HepG2 (cell line): ENCODE data around the gene C2orf80. TPM values are rescaled to one million over a fixed set of nuclear protein-coding genes. Genes with fewer than 3 reads are reported as not detected.

Experiments used
- ARNTL ChIP-seq: sonication (generic); formaldehyde crosslinking; IDR thresholded peaks from 2 replicates; pipeline ENCODE4 v1.4.0; 2020; ENCODE audit warnings: mild to moderate bottlenecking, missing genetic modification reagents
- CENPX ChIP-seq: sonication (generic); formaldehyde crosslinking; IDR thresholded peaks from 2 replicates; pipeline ENCODE4 v1.9.0; 2021; ENCODE audit warnings: mild to moderate bottlenecking, missing genetic modification reagents, moderate library complexity
- DNMT3B ChIP-seq: conservative IDR thresholded peaks from 2 replicates; pipeline ENCODE4 v1.6.1; 2016; ENCODE audit warnings: missing biosample characterization, control low read depth
- GABPA ChIP-seq, 2 experiments: IDR thresholded peaks; 2 replicates each; pipeline ENCODE4 v1.6.1; 2011 to 2016; ENCODE audit warnings: low read depth in 2 of 2, low read length in 1 of 2, missing biosample characterization in 1 of 2, missing genetic modification characterization in 1 of 2
- GTF3A ChIP-seq: sonication (generic); formaldehyde crosslinking; conservative IDR thresholded peaks from 2 replicates; pipeline ENCODE4 v1.4.0; 2020; ENCODE audit warnings: mild to moderate bottlenecking, missing genetic modification reagents
- HINFP ChIP-seq: sonication (generic); formaldehyde crosslinking; IDR thresholded peaks from 2 replicates; pipeline ENCODE4 v1.4.0; 2020; ENCODE audit warnings: low read depth, mild to moderate bottlenecking, missing genetic modification reagents
- HNRNPUL1 ChIP-seq: fragments of 200-400 bp; formaldehyde crosslinking; IDR thresholded peaks from 2 replicates; pipeline ENCODE4 v1.6.1; 2017; ENCODE audit warnings: low read depth, mild to moderate bottlenecking, low read length, moderate library complexity
- KDM6A ChIP-seq: IDR thresholded peaks from 2 replicates; pipeline ENCODE4 v1.6.1; 2016; ENCODE audit warnings: low read depth
- MED13 ChIP-seq: sonication (generic); formaldehyde crosslinking; IDR thresholded peaks from 2 replicates; pipeline ENCODE4 v1.5.0; 2020; ENCODE audit warnings: missing genetic modification reagents
- MZF1 ChIP-seq: sonication (generic); formaldehyde crosslinking; IDR thresholded peaks from 2 replicates; pipeline ENCODE4 v1.8.1; 2023; ENCODE audit warnings: mild to moderate bottlenecking, missing genetic modification reagents, borderline replicate concordance
- PAX8 ChIP-seq: sonication (generic); formaldehyde crosslinking; IDR thresholded peaks from 2 replicates; pipeline ENCODE4 v1.8.0; 2022; ENCODE audit warnings: mild to moderate bottlenecking, missing genetic modification reagents, borderline replicate concordance
- POLR2AphosphoS5 ChIP-seq: IDR thresholded peaks from 2 replicates; pipeline ENCODE4 v1.6.1; 2012; ENCODE audit warnings: low read depth, low read length
- ZBTB3 ChIP-seq: sonication (generic); formaldehyde crosslinking; IDR thresholded peaks from 2 replicates; pipeline ENCODE4 v1.4.0; 2020; ENCODE audit warnings: low read depth, mild to moderate bottlenecking, moderate library complexity, missing genetic modification reagents, borderline replicate concordance
- ZFP36 ChIP-seq: fragments of 150-350 bp; IDR thresholded peaks from 2 replicates; pipeline ENCODE4 v1.6.1; 2018; ENCODE audit warnings: borderline replicate concordance, low read length, low read depth; ENCODE audit not compliant: partially characterized antibody
- ZFP41 ChIP-seq: sonication (generic); formaldehyde crosslinking; IDR thresholded peaks from 2 replicates; pipeline ENCODE4 v1.4.0; 2020; ENCODE audit warnings: mild to moderate bottlenecking, missing genetic modification reagents, borderline replicate concordance
- ZFP62 ChIP-seq: sonication (generic); formaldehyde crosslinking; IDR thresholded peaks from 2 replicates; pipeline ENCODE4 v1.4.0; 2020; ENCODE audit warnings: missing genetic modification reagents
- ZNF124 ChIP-seq: sonication (generic); formaldehyde crosslinking; IDR thresholded peaks from 2 replicates; pipeline ENCODE4 v1.4.0; 2020; ENCODE audit warnings: missing genetic modification reagents
- ZNF556 ChIP-seq: sonication (generic); formaldehyde crosslinking; IDR thresholded peaks from 2 replicates; pipeline ENCODE4 v1.4.0; 2020; ENCODE audit warnings: mild to moderate bottlenecking, missing genetic modification reagents, borderline replicate concordance
- ZNF605 ChIP-seq: sonication (generic); formaldehyde crosslinking; IDR thresholded peaks from 2 replicates; pipeline ENCODE4 v1.8.0; 2022; ENCODE audit warnings: mild to moderate bottlenecking, missing genetic modification reagents
- ZNF75D ChIP-seq: sonication (generic); formaldehyde crosslinking; IDR thresholded peaks from 2 replicates; pipeline ENCODE4 v1.8.1; 2023; ENCODE audit warnings: missing genetic modification reagents, mild to moderate bottlenecking, borderline replicate concordance
- ZNF792 ChIP-seq: IDR thresholded peaks from 2 replicates; pipeline ENCODE4 v1.6.1; 2016
- polyA plus RNA-seq, 8 experiments: library from polyadenylated mRNA; depleted of rRNA in 3 of 8; stranded (reverse) in 7 of 8; unstranded in 1 of 8; fragments of >200 nt; fragmentation: Illumina TruSeq in 4 of 8; extraction: Trizol in 4 of 8; gene quantifications; 2 replicates each; pipeline versions ENCODE4 v1.2.1 to v1.2.3, GENCODE V29; 2011 to 2016; ENCODE audit warnings: low read depth in 4 of 8, missing spikeins in 1 of 8, mixed read lengths in 1 of 8; ENCODE audit not compliant: insufficient read depth in 1 of 8
- total RNA-seq, 5 experiments: library from RNA; depleted of rRNA; stranded (reverse); fragments of >200 nt; fragmentation: Illumina TruSeq; extraction: Trizol; gene quantifications; 2 replicates each; pipeline ENCODE4 v1.2.3, GENCODE V29; 2016; ENCODE audit warnings: low read depth in 1 of 5
- TF ChIP-seq, protein P1 (sequence below): sonication (generic); formaldehyde crosslinking; IDR thresholded peaks from 2 replicates; pipeline ENCODE4 v1.5.1; 2020; ENCODE audit warnings: missing genetic modification reagents, mild to moderate bottlenecking, borderline replicate concordance
- TF ChIP-seq, protein P2 (sequence below): sonication (generic); formaldehyde crosslinking; IDR thresholded peaks from 2 replicates; pipeline ENCODE4 v1.4.0; 2020; ENCODE audit warnings: mild to moderate bottlenecking, missing genetic modification reagents

The C2orf80 gene
- total and polyA plus RNA-seq, 2 of the 13 experiments (the other 11 are each of a cell fraction or from before 2014, with no cell fraction given), result not detected

GRCh38 chr2:208175069-208175839 lies 14.6 kb downstream of the C2orf80 start (continued):
- TF ChIP-seq ZNF556 (no peak), ZNF605 (CRISPR knock-in tag) (no peak), CENPX (CRISPR knock-in tag) (no peak), GABPA (IDR thresholded peaks at IDR 0.05; ENCODE audit: low read depth, low read length) (no peak), GABPA (CRISPR knock-in tag; IDR thresholded peaks at IDR 0.05; ENCODE audit: low read depth) (no peak), HNRNPUL1 (no peak), ZNF75D (CRISPR knock-in tag) (no peak), MED13 (CRISPR knock-in tag) (no peak), MZF1 (CRISPR knock-in tag) (no peak), ZBTB3 (CRISPR knock-in tag) (no peak), KDM6A (no peak), ZFP62 (no peak), HINFP (CRISPR knock-in tag) (no peak), ARNTL (no peak), ZNF792 (CRISPR knock-in tag) (0 out of 2 replicates have a peak, but pooled peaks have one; percentile 25), ZNF124 (CRISPR knock-in tag) (no peak), ZFP41 (CRISPR knock-in tag) (no peak), GTF3A (CRISPR knock-in tag) (no peak), DNMT3B (CRISPR knock-in tag) (no peak), PAX8 (no peak), POLR2AphosphoS5 (no peak), ZFP36 (no peak)
- TF ChIP-seq, protein P1, sequence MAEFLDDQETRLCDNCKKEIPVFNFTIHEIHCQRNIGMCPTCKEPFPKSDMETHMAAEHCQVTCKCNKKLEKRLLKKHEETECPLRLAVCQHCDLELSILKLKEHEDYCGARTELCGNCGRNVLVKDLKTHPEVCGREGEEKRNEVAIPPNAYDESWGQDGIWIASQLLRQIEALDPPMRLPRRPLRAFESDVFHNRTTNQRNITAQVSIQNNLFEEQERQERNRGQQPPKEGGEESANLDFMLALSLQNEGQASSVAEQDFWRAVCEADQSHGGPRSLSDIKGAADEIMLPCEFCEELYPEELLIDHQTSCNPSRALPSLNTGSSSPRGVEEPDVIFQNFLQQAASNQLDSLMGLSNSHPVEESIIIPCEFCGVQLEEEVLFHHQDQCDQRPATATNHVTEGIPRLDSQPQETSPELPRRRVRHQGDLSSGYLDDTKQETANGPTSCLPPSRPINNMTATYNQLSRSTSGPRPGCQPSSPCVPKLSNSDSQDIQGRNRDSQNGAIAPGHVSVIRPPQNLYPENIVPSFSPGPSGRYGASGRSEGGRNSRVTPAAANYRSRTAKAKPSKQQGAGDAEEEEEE, result no peak
- TF ChIP-seq, protein P2, sequence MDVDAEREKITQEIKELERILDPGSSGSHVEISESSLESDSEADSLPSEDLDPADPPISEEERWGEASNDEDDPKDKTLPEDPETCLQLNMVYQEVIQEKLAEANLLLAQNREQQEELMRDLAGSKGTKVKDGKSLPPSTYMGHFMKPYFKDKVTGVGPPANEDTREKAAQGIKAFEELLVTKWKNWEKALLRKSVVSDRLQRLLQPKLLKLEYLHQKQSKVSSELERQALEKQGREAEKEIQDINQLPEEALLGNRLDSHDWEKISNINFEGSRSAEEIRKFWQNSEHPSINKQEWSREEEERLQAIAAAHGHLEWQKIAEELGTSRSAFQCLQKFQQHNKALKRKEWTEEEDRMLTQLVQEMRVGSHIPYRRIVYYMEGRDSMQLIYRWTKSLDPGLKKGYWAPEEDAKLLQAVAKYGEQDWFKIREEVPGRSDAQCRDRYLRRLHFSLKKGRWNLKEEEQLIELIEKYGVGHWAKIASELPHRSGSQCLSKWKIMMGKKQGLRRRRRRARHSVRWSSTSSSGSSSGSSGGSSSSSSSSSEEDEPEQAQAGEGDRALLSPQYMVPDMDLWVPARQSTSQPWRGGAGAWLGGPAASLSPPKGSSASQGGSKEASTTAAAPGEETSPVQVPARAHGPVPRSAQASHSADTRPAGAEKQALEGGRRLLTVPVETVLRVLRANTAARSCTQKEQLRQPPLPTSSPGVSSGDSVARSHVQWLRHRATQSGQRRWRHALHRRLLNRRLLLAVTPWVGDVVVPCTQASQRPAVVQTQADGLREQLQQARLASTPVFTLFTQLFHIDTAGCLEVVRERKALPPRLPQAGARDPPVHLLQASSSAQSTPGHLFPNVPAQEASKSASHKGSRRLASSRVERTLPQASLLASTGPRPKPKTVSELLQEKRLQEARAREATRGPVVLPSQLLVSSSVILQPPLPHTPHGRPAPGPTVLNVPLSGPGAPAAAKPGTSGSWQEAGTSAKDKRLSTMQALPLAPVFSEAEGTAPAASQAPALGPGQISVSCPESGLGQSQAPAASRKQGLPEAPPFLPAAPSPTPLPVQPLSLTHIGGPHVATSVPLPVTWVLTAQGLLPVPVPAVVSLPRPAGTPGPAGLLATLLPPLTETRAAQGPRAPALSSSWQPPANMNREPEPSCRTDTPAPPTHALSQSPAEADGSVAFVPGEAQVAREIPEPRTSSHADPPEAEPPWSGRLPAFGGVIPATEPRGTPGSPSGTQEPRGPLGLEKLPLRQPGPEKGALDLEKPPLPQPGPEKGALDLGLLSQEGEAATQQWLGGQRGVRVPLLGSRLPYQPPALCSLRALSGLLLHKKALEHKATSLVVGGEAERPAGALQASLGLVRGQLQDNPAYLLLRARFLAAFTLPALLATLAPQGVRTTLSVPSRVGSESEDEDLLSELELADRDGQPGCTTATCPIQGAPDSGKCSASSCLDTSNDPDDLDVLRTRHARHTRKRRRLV (CRISPR knock-in tag), result no peak
